Uterus (tissue), 2 donors: Measurements from ENCODE around the gene ASIP.
"Not testable (repeated sequence)": the region's sequence is repeated elsewhere in the genome, so short reads cannot be mapped to it uniquely, and the experiment has no call there.

Source experiments
- POLR2A ChIP-seq, 2 donors: fragments of 450-650 bp; IDR thresholded peaks; one replicate each; pipeline ENCODE4 v1.6.1; 2016; ENCODE audit warnings: antibody characterized with exemption in 2 of 2, mild to moderate bottlenecking in 1 of 2, moderate library complexity in 1 of 2
- TF ChIP-seq, protein P1 (sequence below), 4 experiments: fragments of 200-600 bp in 2 of 4; fragments of 450-650 bp in 2 of 4; sonication (generic) in 2 of 4; IDR thresholded peaks; one replicate each; pipeline ENCODE4 v1.5.1; 2016 to 2019; ENCODE audit warnings: antibody characterized with exemption in 4 of 4, mild to moderate bottlenecking in 2 of 4, moderate library complexity in 1 of 4

DNA sequence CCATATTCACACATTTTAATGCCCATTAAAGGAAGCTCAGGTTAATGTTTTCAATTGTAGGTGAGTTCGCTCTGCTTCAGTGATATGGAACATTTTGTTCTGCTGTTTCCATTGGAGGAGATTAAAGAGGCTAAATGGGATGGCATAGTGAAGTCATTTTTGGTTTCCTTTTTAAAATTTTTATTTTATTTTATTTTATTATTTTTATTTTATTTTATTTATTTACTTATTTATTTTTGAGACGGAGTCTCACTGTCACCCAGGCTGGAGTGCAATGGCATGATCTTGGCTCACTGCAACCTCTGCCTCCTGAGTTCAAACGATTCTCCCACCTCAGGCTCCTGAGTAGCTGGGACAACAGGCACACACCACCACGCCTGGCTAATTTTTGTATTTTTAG is 792 bp downstream of the ASIP start:
- TF ChIP-seq, protein P1, sequence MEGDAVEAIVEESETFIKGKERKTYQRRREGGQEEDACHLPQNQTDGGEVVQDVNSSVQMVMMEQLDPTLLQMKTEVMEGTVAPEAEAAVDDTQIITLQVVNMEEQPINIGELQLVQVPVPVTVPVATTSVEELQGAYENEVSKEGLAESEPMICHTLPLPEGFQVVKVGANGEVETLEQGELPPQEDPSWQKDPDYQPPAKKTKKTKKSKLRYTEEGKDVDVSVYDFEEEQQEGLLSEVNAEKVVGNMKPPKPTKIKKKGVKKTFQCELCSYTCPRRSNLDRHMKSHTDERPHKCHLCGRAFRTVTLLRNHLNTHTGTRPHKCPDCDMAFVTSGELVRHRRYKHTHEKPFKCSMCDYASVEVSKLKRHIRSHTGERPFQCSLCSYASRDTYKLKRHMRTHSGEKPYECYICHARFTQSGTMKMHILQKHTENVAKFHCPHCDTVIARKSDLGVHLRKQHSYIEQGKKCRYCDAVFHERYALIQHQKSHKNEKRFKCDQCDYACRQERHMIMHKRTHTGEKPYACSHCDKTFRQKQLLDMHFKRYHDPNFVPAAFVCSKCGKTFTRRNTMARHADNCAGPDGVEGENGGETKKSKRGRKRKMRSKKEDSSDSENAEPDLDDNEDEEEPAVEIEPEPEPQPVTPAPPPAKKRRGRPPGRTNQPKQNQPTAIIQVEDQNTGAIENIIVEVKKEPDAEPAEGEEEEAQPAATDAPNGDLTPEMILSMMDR (IDR thresholded peaks at IDR 0.05) = not testable (repeated sequence)
- TF ChIP-seq POLR2A (IDR thresholded peaks at IDR 0.05) = not testable (repeated sequence)
